Measurements from ENCODE around the gene PI4KA. TPM values are rescaled to one million over a fixed set of nuclear protein-coding genes. Genes with fewer than 3 reads are reported as not detected.

PI4KA gene
- total and polyA plus RNA-seq, 2 of the 13 experiments (the other 11 are each of a cell fraction or from before 2014, with no cell fraction given): 27.4 to 56.4 TPM

- in situ Hi-C loops (cut with HindIII; ENCODE audit: extremely low pct_ligation_motif_present, low pct_unique_long_range_greater_than_20kb): no loop called here
- H3K9me3 ChIP-seq (ENCODE audit: low read length): no peaks in the 10 kb centered on the region
- WGBS (ENCODE audit: low lambda C conversion rate): 2% methylated on average over 1 of the region's 1 CpG
- no peak for ATAC-seq
- no peak overlapping the region for H3K9ac ChIP-seq (ENCODE audit: insufficient read depth, low read depth, low read length)
- ChIA-PET POLR2A (no interaction called here), CTCF (ENCODE audit: low intra/inter-chr PET ratio, low total read pairs) (no interaction called here)
- H3K27me3 ChIP-seq (ENCODE audit: control insufficient read depth in 1 of 2, insufficient read depth in 2 of 2, low read length in 2 of 2): peaks cover 0 to 12% of the 10 kb centered on the region in 2 experiments; a peak in 2 of 5 replicates
- no peaks in the 10 kb centered on the region for H4K20me1 ChIP-seq (ENCODE audit: insufficient read depth, low read length)
- H3K4me1 ChIP-seq (ENCODE audit: insufficient read depth, low read length): no peaks in the 10 kb centered on the region
- no peak for DNase-seq (ENCODE audit: low spot score)
- FAIRE-seq: no peak
- BruUV-seq (replicated peaks): no TSS peak
- H3K79me2 ChIP-seq (ENCODE audit: insufficient read depth, low read length): no peaks in the 10 kb centered on the region
- H3K27ac ChIP-seq (ENCODE audit: extremely low read length, insufficient read depth, low read length): no peak overlapping the region
- no peaks in the 10 kb centered on the region for H3K36me3 ChIP-seq (replicated peaks in 1 of 2; ENCODE audit: control insufficient read depth in 1 of 2, insufficient read depth in 2 of 2, low read length in 2 of 2)
- intact Hi-C loops (cut with micrococcal nuclease; ENCODE audit: unreplicated experiment): no loop called here
- H2AFZ ChIP-seq (ENCODE audit: low read length): no peak overlapping the region
- TF ChIP-seq, protein P1, sequence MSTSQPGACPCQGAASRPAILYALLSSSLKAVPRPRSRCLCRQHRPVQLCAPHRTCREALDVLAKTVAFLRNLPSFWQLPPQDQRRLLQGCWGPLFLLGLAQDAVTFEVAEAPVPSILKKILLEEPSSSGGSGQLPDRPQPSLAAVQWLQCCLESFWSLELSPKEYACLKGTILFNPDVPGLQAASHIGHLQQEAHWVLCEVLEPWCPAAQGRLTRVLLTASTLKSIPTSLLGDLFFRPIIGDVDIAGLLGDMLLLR (CRISPR knock-in tag; IDR thresholded peaks at IDR 0.05): no peak
- TF ChIP-seq ZZZ3 (CRISPR knock-in tag; IDR thresholded peaks at IDR 0.05; ENCODE audit: borderline replicate concordance) (no peak), ZNF232 (CRISPR knock-in tag; IDR thresholded peaks at IDR 0.05; ENCODE audit: borderline replicate concordance) (no peak), ZNF574 (CRISPR knock-in tag; IDR thresholded peaks at IDR 0.05) (no peak), ZNF143 (CRISPR knock-in tag; IDR thresholded peaks at IDR 0.05) (no peak), NRL (CRISPR knock-in tag; IDR thresholded peaks at IDR 0.05; ENCODE audit: borderline replicate concordance) (no peak), ZFP90 (CRISPR knock-in tag; IDR thresholded peaks at IDR 0.05; ENCODE audit: borderline replicate concordance) (no peak)
- no peak overlapping the region for H3K4me3 ChIP-seq (replicated peaks in 1 of 3; ENCODE audit: insufficient read depth in 1 of 3, low read depth in 2 of 3, low read length in 3 of 3)
- no peak overlapping the region for H3K4me2 ChIP-seq (ENCODE audit: low read depth, low read length)
These were observed 192.1 kb downstream of the PI4KA start for GRCh38 chr22:20666560-20666959.

All from HepG2 (cell line).